ENCODE data around the gene CARD14.

- no peak for TF ChIP-seq CTCF (IDR thresholded peaks at IDR 0.05)
- TF ChIP-seq EZH2 (IDR thresholded peaks at IDR 0.05): no peak
These were observed 48.0 kb downstream of the CARD14 start for GRCh38 chr17:80217703-80218362.
